ENCODE data around the gene ALOX15.

GRCh38 chr17:4582101-4582501, 59.4 kb downstream of the ALOX15 start:
- TF ChIP-seq CTCF (IDR thresholded peaks at IDR 0.05) (no peak), POLR2A (IDR thresholded peaks at IDR 0.05) (no peak)

Data from vagina (tissue), 2 donors.